K562 (cell line): Measurements from ENCODE around the gene SETD1B. TPM values are rescaled to one million over a fixed set of nuclear protein-coding genes. Genes with fewer than 3 reads are reported as not detected.

ENCODE experiments used
- polyA plus RNA-seq, 8 experiments: library from polyadenylated mRNA; depleted of rRNA in 4 of 8; stranded (reverse) in 5 of 8; unstranded in 3 of 8; fragments of >200 nt; fragmentation: Nextera tagmentation in 2 of 8; fragmentation: Illumina TruSeq in 1 of 8; extraction: Ambion mirVana in 2 of 8; extraction: Trizol in 1 of 8; gene quantifications; 2 replicates each; pipeline versions ENCODE4 v1.2.1 to v1.2.3, GENCODE V29; 2011 to 2014; ENCODE audit warnings: inconsistent platforms in 1 of 8, missing spikeins in 1 of 8
- total RNA-seq, 7 experiments: library from RNA; depleted of rRNA in 6 of 7; stranded (reverse); fragments of >200 nt in 6 of 7; fragmentation: Illumina TruSeq in 2 of 7; extraction: Trizol in 2 of 7; gene quantifications; 2 replicates each; pipeline versions ENCODE4 v1.2.1 to v1.2.3, GENCODE V29; 2011 to 2021; ENCODE audit warnings: low replicate concordance in 1 of 7
- TF ChIP-seq, protein P1 (sequence below): sonication (generic); formaldehyde crosslinking; IDR thresholded peaks from 2 replicates; pipeline ENCODE4 v1.8.0; 2022; ENCODE audit warnings: mild to moderate bottlenecking, missing genetic modification reagents
- TF ChIP-seq, protein P2 (sequence below): sonication (generic); formaldehyde crosslinking; IDR thresholded peaks from 2 replicates; pipeline ENCODE4 v1.8.0; 2022; ENCODE audit warnings: mild to moderate bottlenecking, low read depth, missing genetic modification reagents

SETD1B gene
- total and polyA plus RNA-seq, 9 of the 15 experiments (the other 6 are each of a cell fraction or from before 2014, with no cell fraction given), result 0.48 to 26.6 (median 2.3) TPM

DNA sequence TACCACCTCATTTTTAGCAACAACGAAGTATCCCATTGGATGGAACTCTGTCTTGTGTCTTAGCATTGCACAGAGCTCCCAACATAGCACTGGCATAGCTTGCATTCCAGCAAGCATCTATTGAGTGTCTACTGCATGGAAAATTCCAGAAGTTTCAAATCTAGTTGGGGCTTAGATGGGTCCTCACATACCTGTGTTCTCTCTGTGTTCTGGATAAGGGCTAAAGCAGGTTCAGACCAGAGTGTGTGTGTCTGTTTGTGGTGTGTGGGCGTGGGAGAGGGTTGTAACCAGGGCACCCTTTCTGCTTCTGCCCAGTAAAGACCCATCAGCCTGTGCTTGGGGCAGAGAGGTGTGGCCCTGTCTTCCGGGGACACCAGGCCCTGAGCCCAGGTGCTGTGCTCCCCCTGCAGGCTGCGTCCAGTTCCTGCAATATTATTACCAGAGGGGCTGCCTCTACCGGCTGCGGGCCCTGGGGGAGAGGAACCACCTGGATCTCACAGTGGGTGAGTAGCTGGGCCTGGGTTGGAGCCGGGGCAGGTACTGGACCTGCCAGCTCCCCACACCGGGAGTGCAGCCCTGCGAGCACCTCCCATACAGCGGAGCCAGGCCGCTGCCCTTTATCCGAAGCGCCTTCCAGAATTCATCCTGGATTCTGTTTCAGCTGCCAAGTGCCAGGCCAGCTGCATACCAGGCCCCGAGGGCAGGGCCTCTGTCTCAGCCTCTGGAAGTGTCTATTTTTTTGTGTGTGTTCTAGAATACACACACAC lies 30.6 kb upstream of the SETD1B start (continued):
- TF ChIP-seq, protein P1, sequence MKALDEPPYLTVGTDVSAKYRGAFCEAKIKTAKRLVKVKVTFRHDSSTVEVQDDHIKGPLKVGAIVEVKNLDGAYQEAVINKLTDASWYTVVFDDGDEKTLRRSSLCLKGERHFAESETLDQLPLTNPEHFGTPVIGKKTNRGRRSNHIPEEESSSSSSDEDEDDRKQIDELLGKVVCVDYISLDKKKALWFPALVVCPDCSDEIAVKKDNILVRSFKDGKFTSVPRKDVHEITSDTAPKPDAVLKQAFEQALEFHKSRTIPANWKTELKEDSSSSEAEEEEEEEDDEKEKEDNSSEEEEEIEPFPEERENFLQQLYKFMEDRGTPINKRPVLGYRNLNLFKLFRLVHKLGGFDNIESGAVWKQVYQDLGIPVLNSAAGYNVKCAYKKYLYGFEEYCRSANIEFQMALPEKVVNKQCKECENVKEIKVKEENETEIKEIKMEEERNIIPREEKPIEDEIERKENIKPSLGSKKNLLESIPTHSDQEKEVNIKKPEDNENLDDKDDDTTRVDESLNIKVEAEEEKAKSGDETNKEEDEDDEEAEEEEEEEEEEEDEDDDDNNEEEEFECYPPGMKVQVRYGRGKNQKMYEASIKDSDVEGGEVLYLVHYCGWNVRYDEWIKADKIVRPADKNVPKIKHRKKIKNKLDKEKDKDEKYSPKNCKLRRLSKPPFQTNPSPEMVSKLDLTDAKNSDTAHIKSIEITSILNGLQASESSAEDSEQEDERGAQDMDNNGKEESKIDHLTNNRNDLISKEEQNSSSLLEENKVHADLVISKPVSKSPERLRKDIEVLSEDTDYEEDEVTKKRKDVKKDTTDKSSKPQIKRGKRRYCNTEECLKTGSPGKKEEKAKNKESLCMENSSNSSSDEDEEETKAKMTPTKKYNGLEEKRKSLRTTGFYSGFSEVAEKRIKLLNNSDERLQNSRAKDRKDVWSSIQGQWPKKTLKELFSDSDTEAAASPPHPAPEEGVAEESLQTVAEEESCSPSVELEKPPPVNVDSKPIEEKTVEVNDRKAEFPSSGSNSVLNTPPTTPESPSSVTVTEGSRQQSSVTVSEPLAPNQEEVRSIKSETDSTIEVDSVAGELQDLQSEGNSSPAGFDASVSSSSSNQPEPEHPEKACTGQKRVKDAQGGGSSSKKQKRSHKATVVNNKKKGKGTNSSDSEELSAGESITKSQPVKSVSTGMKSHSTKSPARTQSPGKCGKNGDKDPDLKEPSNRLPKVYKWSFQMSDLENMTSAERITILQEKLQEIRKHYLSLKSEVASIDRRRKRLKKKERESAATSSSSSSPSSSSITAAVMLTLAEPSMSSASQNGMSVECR (CRISPR knock-in tag), result 0 out of 2 replicates have a peak, but pooled peaks have one; percentile 36
- TF ChIP-seq, protein P2, sequence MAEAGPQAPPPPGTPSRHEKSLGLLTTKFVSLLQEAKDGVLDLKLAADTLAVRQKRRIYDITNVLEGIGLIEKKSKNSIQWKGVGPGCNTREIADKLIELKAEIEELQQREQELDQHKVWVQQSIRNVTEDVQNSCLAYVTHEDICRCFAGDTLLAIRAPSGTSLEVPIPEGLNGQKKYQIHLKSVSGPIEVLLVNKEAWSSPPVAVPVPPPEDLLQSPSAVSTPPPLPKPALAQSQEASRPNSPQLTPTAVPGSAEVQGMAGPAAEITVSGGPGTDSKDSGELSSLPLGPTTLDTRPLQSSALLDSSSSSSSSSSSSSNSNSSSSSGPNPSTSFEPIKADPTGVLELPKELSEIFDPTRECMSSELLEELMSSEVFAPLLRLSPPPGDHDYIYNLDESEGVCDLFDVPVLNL (CRISPR knock-in tag), result 0 out of 2 replicates have a peak, but pooled peaks have one; percentile 31
